ENCODE measurements around the gene ALOX12B. TPM values are rescaled to one million over a fixed set of nuclear protein-coding genes. Genes with fewer than 3 reads are reported as not detected.

ALOX12B gene
- total and polyA plus RNA-seq, 2 of the 8 experiments (the other 6 are each of a cell fraction or from before 2014, with no cell fraction given) = 0.86 TPM; not detected in 1

DNA sequence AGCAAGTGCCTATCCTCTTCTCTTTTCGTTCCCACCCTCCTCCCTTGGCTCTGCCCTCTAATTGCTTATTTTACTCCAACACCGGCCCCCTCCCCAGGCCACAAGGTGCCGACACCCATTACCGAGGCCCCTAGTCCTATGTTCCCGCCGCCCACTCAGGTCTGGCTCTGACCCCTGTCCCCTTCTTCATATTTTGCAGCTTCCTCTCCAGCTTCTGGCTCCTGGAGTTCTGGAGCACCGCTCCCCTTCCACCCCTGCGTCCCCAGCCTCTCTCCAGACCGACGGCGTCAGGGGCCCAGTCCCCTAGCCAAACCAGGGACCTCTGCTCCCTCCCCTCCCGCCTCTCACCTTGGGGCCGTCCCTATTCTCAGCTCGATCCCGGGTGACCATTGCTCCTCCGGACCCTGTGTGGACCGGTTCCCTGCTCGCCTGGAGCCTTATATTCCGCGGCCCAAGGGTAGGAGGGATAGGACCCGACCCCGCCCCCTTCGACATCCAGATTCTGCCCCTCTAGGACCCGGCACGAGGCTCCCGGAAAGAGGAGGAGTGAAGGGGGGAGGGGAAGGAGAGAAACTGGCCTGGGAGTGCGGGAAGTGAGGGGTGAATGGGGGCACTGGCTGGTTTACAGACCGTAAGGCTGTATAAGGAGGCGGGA lies 36.3 kb upstream of the ALOX12B start, which contains the start of gene HES7 (continued):
- TF ChIP-seq GABPA (IDR thresholded peaks at IDR 0.05; ENCODE audit: borderline replicate concordance, insufficient read depth, low read length) = no peak
- TF ChIP-seq ASH2L (IDR thresholded peaks at IDR 0.05; ENCODE audit: low read length) = peak; percentile 69
- TF ChIP-seq SIRT6 (IDR thresholded peaks at IDR 0.05; ENCODE audit: low read length) = no peak
- TF ChIP-seq, protein P1, sequence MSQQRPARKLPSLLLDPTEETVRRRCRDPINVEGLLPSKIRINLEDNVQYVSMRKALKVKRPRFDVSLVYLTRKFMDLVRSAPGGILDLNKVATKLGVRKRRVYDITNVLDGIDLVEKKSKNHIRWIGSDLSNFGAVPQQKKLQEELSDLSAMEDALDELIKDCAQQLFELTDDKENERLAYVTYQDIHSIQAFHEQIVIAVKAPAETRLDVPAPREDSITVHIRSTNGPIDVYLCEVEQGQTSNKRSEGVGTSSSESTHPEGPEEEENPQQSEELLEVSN (IDR thresholded peaks at IDR 0.05) = no peak; the same call in 1 of the 2 replicates
- TF ChIP-seq, protein P2, sequence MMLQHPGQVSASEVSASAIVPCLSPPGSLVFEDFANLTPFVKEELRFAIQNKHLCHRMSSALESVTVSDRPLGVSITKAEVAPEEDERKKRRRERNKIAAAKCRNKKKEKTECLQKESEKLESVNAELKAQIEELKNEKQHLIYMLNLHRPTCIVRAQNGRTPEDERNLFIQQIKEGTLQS (IDR thresholded peaks at IDR 0.05; ENCODE audit: insufficient read depth, low read depth, low read length) = no peak
- peak; percentile 42; the same call in 1 of the 2 replicates for TF ChIP-seq KDM1A (IDR thresholded peaks at IDR 0.05; ENCODE audit: borderline replicate concordance, low read length)
- no peak for TF ChIP-seq SP2 (IDR thresholded peaks at IDR 0.05; ENCODE audit: low read length)
- no peak for TF ChIP-seq RFX5 (IDR thresholded peaks at IDR 0.05; ENCODE audit: borderline replicate concordance, low read depth, low read length)
- TF ChIP-seq MAFK (IDR thresholded peaks at IDR 0.05; ENCODE audit: low read depth, low read length) = no peak
- no peak for TF ChIP-seq SUZ12 (IDR thresholded peaks at IDR 0.05; ENCODE audit: low read length)
- no peak for TF ChIP-seq JUN (IDR thresholded peaks at IDR 0.05; ENCODE audit: low read depth, low read length)
- no peak for TF ChIP-seq NRF1 (IDR thresholded peaks at IDR 0.05; ENCODE audit: low read depth, low read length)
- no peak for TF ChIP-seq YY1 (IDR thresholded peaks at IDR 0.05; ENCODE audit: low read depth, low read length)
- no peak; the same call in 1 of the 2 replicates for TF ChIP-seq CREB1 (IDR thresholded peaks at IDR 0.05)
- TF ChIP-seq POLR2A (IDR thresholded peaks at IDR 0.05; ENCODE audit: control extremely low read depth in 1 of 2, low read depth in 2 of 2, low read length in 2 of 2) = no peak
- peak; percentile 19 for TF ChIP-seq EZH2 (IDR thresholded peaks at IDR 0.05; ENCODE audit: low read depth, low read length, severe bottlenecking)
- TF ChIP-seq SIN3A (conservative IDR thresholded peaks at IDR 0.05 in 1 of 2, IDR thresholded peaks at IDR 0.05 in 1 of 2; ENCODE audit: low read depth in 1 of 2, low read length in 2 of 2) = peak in 1 of 2 experiments; percentile 70; a peak in 2 of 4 replicates
- 0 out of 2 replicates have a peak, but pooled peaks have one; percentile 18 for TF ChIP-seq TAF1 (IDR thresholded peaks at IDR 0.05; ENCODE audit: low read depth, low read length)
- TF ChIP-seq HDAC2 (IDR thresholded peaks at IDR 0.05; ENCODE audit: borderline replicate concordance in 1 of 2, low read depth in 2 of 2, low read length in 2 of 2) = no peak
- no peak for TF ChIP-seq POLR2AphosphoS5 (IDR thresholded peaks at IDR 0.05; ENCODE audit: low read depth, low read length)
- no peak for TF ChIP-seq CEBPB (IDR thresholded peaks at IDR 0.05; ENCODE audit: low read depth, low read length)
- TF ChIP-seq SIX5 (IDR thresholded peaks at IDR 0.05; ENCODE audit: low read depth, low read length) = no peak
- TF ChIP-seq EGR1 (IDR thresholded peaks at IDR 0.05; ENCODE audit: borderline replicate concordance, low read depth, low read length) = peak; percentile 81
- TF ChIP-seq KDM4A (IDR thresholded peaks at IDR 0.05; ENCODE audit: low read depth, low read length, severe bottlenecking) = peak; percentile 74
- TF ChIP-seq TBP (IDR thresholded peaks at IDR 0.05; ENCODE audit: low read depth, low read length) = peak; percentile 35; the same call in 1 of the 2 replicates
